ENCODE results near the gene MTERF4.

Gene MTERF4

GRCh38 chr2:241112592-241112991 lies 10.5 kb upstream of the MTERF4 start:
- TF ChIP-seq, protein P1, sequence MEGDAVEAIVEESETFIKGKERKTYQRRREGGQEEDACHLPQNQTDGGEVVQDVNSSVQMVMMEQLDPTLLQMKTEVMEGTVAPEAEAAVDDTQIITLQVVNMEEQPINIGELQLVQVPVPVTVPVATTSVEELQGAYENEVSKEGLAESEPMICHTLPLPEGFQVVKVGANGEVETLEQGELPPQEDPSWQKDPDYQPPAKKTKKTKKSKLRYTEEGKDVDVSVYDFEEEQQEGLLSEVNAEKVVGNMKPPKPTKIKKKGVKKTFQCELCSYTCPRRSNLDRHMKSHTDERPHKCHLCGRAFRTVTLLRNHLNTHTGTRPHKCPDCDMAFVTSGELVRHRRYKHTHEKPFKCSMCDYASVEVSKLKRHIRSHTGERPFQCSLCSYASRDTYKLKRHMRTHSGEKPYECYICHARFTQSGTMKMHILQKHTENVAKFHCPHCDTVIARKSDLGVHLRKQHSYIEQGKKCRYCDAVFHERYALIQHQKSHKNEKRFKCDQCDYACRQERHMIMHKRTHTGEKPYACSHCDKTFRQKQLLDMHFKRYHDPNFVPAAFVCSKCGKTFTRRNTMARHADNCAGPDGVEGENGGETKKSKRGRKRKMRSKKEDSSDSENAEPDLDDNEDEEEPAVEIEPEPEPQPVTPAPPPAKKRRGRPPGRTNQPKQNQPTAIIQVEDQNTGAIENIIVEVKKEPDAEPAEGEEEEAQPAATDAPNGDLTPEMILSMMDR (IDR thresholded peaks at IDR 0.05; ENCODE audit: low read depth, low read length): no peak
- no peak for TF ChIP-seq MAX (IDR thresholded peaks at IDR 0.05; ENCODE audit: low read depth, low read length)
- TF ChIP-seq POLR2A (IDR thresholded peaks at IDR 0.05; ENCODE audit: extremely low read depth, insufficient read length): no peak
- no peak for TF ChIP-seq MYC (IDR thresholded peaks at IDR 0.05; ENCODE audit: low read depth, low read length)
- no peak overlapping the region for H3K4me3 ChIP-seq (ENCODE audit: low read depth, low read length)
- no peak for DNase-seq (ENCODE audit: low read depth)

DNA sequence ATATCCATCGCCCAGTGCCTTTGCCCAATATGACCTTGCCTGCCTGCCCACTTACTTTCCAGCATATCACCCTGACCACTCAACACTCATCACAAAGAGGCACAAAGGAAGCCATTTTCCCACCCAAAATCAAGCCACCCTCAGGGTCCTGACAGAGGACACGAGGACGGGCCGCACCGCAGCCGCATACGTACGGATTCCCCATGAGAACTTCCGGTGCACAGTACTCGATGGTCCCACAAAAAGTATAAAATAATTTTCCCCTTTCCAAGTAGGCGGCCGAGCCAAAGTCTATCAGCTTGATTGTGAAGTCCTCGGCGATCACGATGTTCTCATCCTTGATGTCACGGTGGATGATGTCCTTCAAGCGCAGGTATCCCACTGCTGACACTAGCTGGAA lies 10.0 kb upstream of the MTERF4 start:
- H3K4me3 ChIP-seq (ENCODE audit: low read depth, low read length): no peak overlapping the region
- DNase-seq (ENCODE audit: low read depth): no peak
- TF ChIP-seq MAX (IDR thresholded peaks at IDR 0.05; ENCODE audit: low read depth, low read length) (no peak), MYC (IDR thresholded peaks at IDR 0.05; ENCODE audit: low read depth, low read length) (no peak), POLR2A (IDR thresholded peaks at IDR 0.05; ENCODE audit: extremely low read depth, insufficient read length) (no peak)
- TF ChIP-seq, protein P1 (IDR thresholded peaks at IDR 0.05; ENCODE audit: low read depth, low read length): no peak

GRCh38 chr2:241111440-241111805 lies 9.3 kb upstream of the MTERF4 start:
- no peak for TF ChIP-seq MAX (IDR thresholded peaks at IDR 0.05; ENCODE audit: low read depth, low read length)
- no peak for TF ChIP-seq POLR2A (IDR thresholded peaks at IDR 0.05; ENCODE audit: extremely low read depth, insufficient read length)
- no peak for TF ChIP-seq MYC (IDR thresholded peaks at IDR 0.05; ENCODE audit: low read depth, low read length)
- TF ChIP-seq, protein P1 (IDR thresholded peaks at IDR 0.05; ENCODE audit: low read depth, low read length): no peak
- no peak for DNase-seq (ENCODE audit: low read depth)
- H3K4me3 ChIP-seq (ENCODE audit: low read depth, low read length): no peak overlapping the region

- DNase-seq (ENCODE audit: low read depth): no peak
- TF ChIP-seq, protein P1 (IDR thresholded peaks at IDR 0.05; ENCODE audit: low read depth, low read length): no peak
- no peak for TF ChIP-seq MAX (IDR thresholded peaks at IDR 0.05; ENCODE audit: low read depth, low read length)
- no peak for TF ChIP-seq MYC (IDR thresholded peaks at IDR 0.05; ENCODE audit: low read depth, low read length)
- TF ChIP-seq POLR2A (IDR thresholded peaks at IDR 0.05; ENCODE audit: extremely low read depth, insufficient read length): no peak
- H3K4me3 ChIP-seq (ENCODE audit: low read depth, low read length): no peak overlapping the region
Observed at GRCh38 chr2:241110607-241111439, 8.7 kb upstream of the MTERF4 start.

DNA sequence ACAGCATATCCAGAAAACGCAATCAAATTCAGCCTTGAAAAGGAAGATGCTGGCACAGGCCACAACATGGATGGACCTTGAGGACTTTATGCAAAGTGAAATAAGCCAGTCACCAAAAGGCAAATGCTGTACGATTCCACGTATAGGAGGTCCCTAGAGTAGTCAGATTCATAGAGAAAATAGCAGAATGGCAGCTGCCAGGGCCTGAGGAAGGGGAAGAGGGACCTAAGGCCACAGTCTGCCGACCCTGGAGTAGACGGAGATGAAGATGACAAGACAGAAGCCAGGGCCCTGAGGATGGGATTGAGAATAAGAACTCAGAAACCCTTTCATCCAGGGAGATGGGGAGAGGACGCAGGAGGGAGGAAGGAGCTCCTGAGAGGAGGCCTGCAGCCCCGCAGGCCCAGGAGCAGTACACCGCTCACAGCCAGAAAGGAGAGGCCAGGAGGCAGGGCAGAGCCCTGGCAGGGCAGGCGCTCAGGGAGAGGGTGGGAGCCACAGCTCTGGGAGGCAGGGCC lies 8.1 kb upstream of the MTERF4 start:
- H3K4me3 ChIP-seq (ENCODE audit: low read depth, low read length): no peak overlapping the region
- TF ChIP-seq MAX (IDR thresholded peaks at IDR 0.05; ENCODE audit: low read depth, low read length): no peak
- TF ChIP-seq MYC (IDR thresholded peaks at IDR 0.05; ENCODE audit: low read depth, low read length): no peak
- no peak for TF ChIP-seq POLR2A (IDR thresholded peaks at IDR 0.05; ENCODE audit: extremely low read depth, insufficient read length)
- TF ChIP-seq, protein P1 (IDR thresholded peaks at IDR 0.05; ENCODE audit: low read depth, low read length): no peak
- no peak for DNase-seq (ENCODE audit: low read depth)
